ENCODE measurements around the gene STAM2. TPM values are rescaled to one million over a fixed set of nuclear protein-coding genes. Genes with fewer than 3 reads are reported as not detected.

Gene STAM2
- 7.6 to 11.9 TPM (median 9.9 TPM) in 5 replicates for total RNA-seq (2022; extraction: Qiagen RNA extraction; ENCODE audit: low read depth)

GRCh38 chr2:152175368-152176112 lies at the start of gene STAM2:
TSS of gene STAM2 (minus strand) at chr2:152175763. CDS start at chr2:152175642, 121 bp downstream.

GRCh38 chr2:152098496-152099366 lies 76.8 kb downstream of the STAM2 start, which contains the start of gene CACNB4:
TSS of gene CACNB4 (minus strand) at chr2:152099044.

Other genes starting within 250 kb of the STAM2 start
- 0.09 to 0.33 TPM (median 0.16 TPM) in 4 of 5 replicates, not detected in the other for gene CACNB4, start 76.7 kb downstream of the STAM2 start, total RNA-seq (2022; extraction: Qiagen RNA extraction; ENCODE audit: low read depth)
- gene FMNL2, start 159.4 kb upstream of the STAM2 start, total RNA-seq (2022; extraction: Qiagen RNA extraction; ENCODE audit: low read depth) = 28.1 to 32.7 TPM (median 30.8 TPM) in 5 replicates